Measurements from ENCODE around the gene FAM81A. TPM values are rescaled to one million over a fixed set of nuclear protein-coding genes. Genes with fewer than 3 reads are reported as not detected.

The FAM81A gene
- total and polyA plus RNA-seq, 9 of the 15 experiments (the other 6 are each of a cell fraction or from before 2014, with no cell fraction given): not detected

GRCh38 chr15:59405079-59405478 lies 32.9 kb upstream of the FAM81A start:
- Histone ChIP-seq H4K20me1 (replicated peaks; ENCODE audit: control insufficient read depth, insufficient read depth, low read length) (no peaks in the 10 kb centered on the region), H3K4me2 (ENCODE audit: insufficient read depth, low read length) (no peak overlapping the region), H3K4me1 (replicated peaks in 1 of 2; ENCODE audit: control insufficient read depth in 2 of 2, insufficient read depth in 2 of 2, low read length in 2 of 2) (no peaks in the 10 kb centered on the region), H3K4me3 (no peak overlapping the region), H3K36me3 (ENCODE audit: control insufficient read depth, insufficient read depth, low read length) (no peaks in the 10 kb centered on the region), H3K9ac (ENCODE audit: insufficient read depth in 1 of 2, low read depth in 2 of 2, low read length in 2 of 2) (no peak overlapping the region), H3K27me3 (ENCODE audit: control insufficient read depth in 2 of 2, insufficient read depth in 2 of 2, low read length in 2 of 2) (peaks cover 19 to 45% of the 10 kb centered on the region in 2 experiments), H3K9me3 (replicated peaks; ENCODE audit: control insufficient read depth, insufficient read depth, low read depth, low read length) (no peaks in the 10 kb centered on the region), H3K27ac (ENCODE audit: extremely low read depth, low read depth, low read length) (no peak overlapping the region), H3K79me2 (ENCODE audit: control insufficient read depth, insufficient read depth, low read length) (no peaks in the 10 kb centered on the region), H2AFZ (ENCODE audit: low read depth, low read length) (no peak overlapping the region), H3K9me1 (ENCODE audit: control insufficient read depth, insufficient read depth, low read length) (peaks cover 4% of the 10 kb centered on the region)
- BruUV-seq (replicated peaks): no TSS peak
- DNase-seq (ENCODE audit: extremely low read depth in 1 of 4, low spot score in 3 of 4): no peak
- 0% methylated on average over 7 of the region's 7 CpGs for WGBS (ENCODE audit: insufficient coverage, low coverage, missing lambda C conversion rate)
- no peak for FAIRE-seq
- intact Hi-C loops (cut with micrococcal nuclease) (no loop called here), in situ Hi-C loops (cut with MboI) (no loop called here)
- ChIA-PET POLR2A (no interaction called here), CTCF (ENCODE audit: low intra/inter-chr PET ratio) (no interaction called here)
- no peak for ATAC-seq
- TF ChIP-seq SREBF1 (IDR thresholded peaks at IDR 0.05; ENCODE audit: borderline replicate concordance, low read depth, low read length): no peak
- TF ChIP-seq KLF10 (CRISPR knock-in tag; IDR thresholded peaks at IDR 0.05): no peak
- TF ChIP-seq CGGBP1 (CRISPR knock-in tag; IDR thresholded peaks at IDR 0.05): no peak
- TF ChIP-seq THAP7 (CRISPR knock-in tag; IDR thresholded peaks at IDR 0.05): no peak
- no peak for TF ChIP-seq MEF2A (IDR thresholded peaks at IDR 0.05; ENCODE audit: control insufficient read depth, low read depth, low read length)
- TF ChIP-seq PPARD (CRISPR knock-in tag; IDR thresholded peaks at IDR 0.05): no peak
- TF ChIP-seq ELK1 (CRISPR knock-in tag; IDR thresholded peaks at IDR 0.05): no peak
- TF ChIP-seq ZBTB11 (CRISPR knock-in tag; IDR thresholded peaks at IDR 0.05): no peak
- no peak for TF ChIP-seq BDP1 (IDR thresholded peaks at IDR 0.05; ENCODE audit: insufficient read depth, insufficient read length)
- no peak for TF ChIP-seq ID3 (CRISPR knock-in tag; IDR thresholded peaks at IDR 0.05)
- TF ChIP-seq ID3 (tag; IDR thresholded peaks at IDR 0.05): no peak

All from K562 (cell line).